Activated T-cell treated with anti-CD3 and anti-CD28 coated beads for 1 hour (primary cell): ENCODE results near the gene ADAP2.
A peak's percentile ranks its signal among the peaks of the same experiment; 100 is the strongest.
"Not testable (repeated sequence)": the region's sequence is repeated elsewhere in the genome, so short reads cannot be mapped to it uniquely, and the experiment has no call there.

ENCODE experiments used
- DNase-seq: peaks from one replicate; pipeline ENCODE4 v3.0.0-alpha.2; 2020; ENCODE audit warnings: low read depth

Gene ADAP2

DNA sequence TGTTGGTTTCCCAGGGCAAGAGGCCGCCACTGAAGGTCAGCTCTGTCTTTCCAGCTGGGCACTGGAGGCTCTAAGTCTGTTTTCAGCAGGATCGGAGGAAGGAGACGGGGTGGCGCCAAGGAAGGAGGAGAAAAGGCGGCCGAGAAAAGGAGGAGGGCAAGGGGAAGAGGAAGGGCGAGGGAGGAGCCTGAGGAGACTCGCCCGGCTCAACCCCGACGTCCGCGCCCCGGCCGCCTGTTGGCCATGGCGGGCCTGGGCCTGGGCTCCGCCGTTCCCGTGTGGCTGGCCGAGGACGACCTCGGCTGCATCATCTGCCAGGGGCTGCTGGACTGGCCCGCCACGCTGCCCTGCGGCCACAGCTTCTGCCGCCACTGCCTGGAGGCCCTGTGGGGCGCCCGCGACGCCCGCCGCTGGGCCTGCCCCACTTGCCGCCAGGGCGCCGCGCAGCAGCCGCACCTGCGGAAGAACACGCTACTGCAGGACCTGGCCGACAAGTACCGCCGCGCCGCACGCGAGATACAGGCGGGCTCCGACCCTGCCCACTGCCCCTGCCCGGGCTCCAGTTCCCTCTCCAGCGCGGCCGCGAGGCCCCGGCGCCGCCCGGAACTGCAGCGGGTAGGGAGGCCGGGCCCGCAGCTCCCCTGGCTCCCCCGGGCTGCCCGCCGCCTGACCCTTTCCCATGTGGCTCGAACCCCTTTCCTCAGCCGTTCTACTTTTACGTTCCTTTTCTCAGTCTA lies 49.3 kb downstream of the ADAP2 start, which contains the start of gene RNF135:
RNF135 (plus strand) TSS at position 209 of the 737 bp plus-strand sequence; CDS start at position 244, 35 bp downstream.
- DNase-seq: peak; percentile 45

DNA sequence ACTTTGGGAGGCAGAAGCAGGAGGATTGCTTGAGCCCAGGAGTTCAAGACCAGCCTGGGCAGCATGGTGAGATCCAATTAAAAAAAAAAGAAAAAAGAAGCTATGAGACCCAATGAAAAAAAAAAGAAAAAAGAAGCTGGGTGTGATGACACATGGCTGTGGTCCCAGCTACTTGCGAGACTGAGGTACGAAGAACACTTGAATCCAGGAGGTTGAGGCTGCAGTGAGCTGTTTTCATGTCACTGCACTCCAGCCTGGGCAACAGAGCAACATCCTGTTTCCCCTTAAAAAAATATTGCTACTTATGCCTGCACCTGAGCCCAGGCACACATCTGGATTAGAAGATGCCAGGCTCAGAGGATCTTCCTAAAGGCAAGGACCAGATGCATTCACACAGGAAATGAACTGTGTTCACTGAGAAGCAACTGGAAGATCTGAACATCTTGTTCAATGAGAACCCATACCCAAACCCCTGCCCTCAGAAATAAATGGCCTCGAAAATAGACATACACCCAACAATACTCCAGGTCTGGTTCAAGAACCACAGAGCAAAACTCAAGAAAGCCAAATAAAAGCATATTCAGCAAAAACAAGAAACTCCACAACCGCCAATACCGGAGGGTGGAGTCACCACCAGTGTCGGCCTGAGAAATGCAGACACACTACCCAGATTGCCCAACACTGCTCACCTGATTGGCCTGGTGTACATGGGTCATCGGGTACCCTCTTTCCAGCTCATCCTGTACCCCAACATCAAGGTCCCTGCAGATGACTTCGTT lies 53.5 kb downstream of the ADAP2 start:
- no peak for DNase-seq

DNA sequence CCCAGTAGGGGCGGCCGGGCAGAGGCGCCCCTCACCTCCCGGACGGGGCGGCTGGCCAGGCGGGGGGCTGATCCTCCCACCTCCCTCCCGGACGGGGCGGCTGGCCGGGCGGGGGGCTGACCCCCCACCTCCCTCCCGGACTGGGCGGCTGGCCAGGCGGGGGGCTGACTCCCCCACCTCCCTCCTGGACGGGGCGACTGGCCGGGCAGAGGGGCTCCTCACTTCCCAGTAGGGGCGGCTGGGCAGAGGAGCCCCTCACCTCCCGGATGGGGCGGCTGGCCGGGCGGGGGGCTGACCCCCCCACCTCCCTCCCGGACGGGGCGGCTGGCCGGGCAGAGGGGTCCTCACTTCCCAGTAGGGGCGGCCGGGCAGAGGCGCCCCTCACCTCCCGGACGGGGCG lies 58.2 kb downstream of the ADAP2 start:
- not testable (repeated sequence) for DNase-seq

DNA sequence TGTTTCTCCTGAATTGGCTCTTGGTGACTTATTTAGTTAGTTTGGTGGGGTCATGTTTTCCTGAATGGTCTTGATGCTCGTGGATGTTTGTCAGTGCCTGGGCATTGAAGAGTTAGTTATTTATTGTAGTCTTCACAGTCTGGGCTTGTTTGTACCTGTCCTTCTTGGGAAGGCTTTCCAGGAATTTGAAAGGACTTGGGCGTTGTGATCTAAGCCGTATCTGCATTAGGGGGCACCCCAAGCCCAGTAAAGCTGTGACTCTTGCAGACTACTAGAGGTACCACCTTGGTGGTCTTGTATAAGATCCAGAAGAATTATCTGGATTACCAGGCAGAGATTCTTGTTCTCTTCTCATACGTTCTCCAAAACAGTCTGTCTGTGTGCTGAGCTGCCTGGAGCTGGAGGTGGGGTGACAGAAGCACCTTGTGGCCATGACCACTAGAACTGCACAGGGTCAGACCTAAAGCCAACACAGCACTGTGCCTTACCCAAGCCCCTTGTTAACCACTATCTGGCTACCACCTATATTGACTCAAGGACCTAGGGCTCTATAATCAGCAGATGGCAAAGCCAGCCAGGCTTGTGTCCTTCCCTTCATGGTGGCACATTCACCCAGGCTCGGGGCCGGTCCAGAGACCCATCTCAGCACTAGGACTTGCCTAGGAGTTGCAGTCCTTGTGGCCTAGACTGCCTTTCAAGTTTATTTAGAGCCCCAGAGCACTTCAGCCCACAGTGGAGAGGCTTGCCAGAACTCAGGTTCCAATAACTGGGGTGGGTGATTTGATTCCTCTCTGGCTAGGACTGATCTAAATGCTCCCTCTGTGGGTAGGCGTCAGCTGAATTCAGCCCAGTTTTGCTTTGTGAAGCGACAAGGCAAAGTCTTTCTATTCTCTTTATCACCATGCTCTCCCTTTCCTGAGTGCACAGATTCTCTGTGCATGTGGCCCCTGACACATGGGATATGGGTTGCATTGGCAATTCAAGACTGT lies 60.1 kb downstream of the ADAP2 start:
- no peak for DNase-seq

DNA sequence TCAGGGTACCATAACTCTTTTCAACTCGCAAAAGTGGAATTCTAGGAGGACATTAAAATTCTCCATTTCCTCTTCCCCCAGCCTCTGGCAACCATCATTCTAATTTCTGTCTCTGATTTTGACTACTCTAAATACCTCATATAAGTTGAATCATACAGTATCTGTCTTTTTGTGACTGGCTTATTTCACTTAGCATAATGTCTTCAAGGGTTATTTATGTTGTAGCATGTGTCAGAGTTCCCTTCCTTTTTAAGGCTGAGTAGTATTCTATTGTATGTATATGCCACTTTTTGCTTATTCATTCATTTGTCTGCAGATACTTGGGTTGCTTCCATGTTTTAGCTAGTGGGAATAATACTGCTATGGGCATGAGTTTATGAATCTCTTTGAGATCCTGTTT lies 61.1 kb downstream of the ADAP2 start:
- DNase-seq: no peak

DNA sequence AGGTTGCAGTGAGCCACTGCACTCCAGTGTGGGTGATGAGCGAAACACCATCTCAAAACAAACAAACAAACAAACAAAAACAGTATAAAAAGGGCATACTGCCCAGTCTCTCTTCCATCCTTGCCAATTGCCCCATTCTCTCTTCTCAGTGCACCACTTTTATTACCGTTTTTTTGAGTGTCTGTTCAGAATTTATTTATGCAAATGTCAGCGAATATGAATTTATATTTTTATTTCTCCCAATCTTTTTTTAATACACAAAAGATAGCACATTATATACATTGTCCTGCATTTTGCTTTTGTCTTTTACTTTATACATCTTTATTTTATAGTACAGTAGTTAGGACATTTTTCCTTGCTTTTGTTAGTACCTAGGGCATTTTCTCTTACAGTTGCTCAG lies 68.7 kb downstream of the ADAP2 start:
- DNase-seq: no peak

DNA sequence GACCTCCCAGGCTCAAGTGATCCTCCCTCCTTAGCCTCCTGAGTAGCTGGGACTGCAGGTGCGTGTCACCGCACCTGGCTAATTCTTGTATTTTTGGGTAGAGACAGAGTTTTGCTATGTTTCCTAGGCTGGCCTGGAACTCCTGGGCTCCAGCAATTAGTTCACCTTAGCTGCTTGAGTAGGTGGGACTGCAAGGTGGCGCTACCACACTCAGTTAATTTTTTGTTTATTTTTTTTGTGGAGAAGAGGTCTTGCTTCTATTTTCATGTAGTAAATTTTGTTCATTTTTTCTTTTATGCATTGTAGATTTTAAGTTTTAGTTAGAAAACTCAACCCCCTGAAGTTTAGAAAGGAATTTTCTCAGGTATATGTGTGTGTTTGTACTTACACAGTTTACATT lies 70.8 kb downstream of the ADAP2 start:
- DNase-seq: no peak

DNA sequence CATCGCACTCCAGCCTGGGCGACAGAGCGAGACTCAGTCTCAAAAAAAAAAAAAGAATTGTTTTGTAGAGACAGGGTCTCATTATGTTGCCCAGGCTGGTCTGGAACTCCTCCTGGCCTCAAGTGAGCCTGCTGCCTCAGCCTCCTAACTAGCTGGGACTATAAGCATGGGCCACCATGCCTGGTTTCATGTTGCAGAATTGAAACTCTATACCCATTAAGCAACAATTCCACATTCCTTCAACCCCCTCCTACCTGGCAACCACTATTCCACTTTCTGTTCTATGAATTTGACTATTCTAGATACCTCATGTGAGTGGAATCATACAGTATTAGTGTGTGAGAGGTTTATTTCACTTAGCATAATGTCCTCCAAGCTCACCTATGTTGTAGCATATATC lies 73.6 kb downstream of the ADAP2 start:
- no peak for DNase-seq

DNA sequence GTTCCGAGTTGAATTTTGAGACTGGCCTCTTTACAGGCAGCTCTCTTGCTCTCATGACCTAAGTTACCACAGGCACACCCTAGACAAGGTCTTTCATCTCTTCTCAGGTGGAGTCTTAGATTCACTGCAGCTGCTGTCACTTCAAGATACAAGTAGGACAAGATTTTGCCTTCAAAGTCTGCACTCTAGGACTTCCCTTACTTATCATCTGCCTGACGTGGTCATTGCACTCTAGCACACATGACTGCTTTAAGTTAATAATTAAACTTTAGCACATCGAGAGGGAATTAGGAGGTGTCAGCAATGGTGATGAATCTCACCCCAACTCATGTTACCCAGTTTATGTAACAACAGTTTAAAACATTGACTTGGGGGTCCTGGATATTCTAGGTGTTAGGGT lies 74.7 kb downstream of the ADAP2 start:
- DNase-seq: no peak

DNA sequence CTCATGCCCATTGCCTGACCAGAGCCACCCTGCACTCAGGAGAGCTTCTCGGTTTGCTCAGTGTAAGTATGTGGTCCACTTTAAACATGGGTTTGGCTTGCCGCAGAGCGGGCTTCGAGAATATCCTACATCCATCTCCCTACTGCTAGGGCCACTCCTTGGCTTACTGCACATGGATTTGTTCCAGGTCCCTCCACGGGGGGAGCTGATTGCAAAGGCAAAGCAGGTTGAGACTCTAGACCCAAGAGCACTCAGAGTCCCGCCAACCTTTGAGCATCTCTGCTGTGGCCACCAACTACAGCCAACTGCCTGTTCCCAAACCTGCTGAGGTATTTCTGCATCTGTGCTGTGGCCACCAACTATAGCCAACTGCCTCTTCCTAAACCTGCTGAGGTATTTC lies 75.5 kb downstream of the ADAP2 start:
- DNase-seq: no peak

DNA sequence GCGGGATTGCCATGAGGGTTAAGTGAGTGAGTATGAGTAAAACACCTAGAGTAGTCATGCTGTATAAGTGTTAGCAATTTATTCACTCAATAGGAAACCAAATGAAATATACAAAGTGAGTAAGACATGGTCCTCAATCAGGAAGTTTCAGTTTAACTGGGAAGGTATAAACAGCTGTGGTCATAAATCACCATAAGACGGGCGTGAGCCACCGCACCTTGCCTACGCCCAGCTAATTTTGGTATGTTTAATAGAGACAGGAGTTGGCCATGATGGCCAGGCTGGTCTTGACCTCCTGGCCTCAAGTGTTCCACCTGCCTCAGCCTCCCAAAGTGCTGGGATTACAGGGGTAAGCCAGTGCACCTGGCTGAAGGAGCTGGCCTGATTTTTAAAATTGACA lies 76.1 kb downstream of the ADAP2 start:
- no peak for DNase-seq

DNA sequence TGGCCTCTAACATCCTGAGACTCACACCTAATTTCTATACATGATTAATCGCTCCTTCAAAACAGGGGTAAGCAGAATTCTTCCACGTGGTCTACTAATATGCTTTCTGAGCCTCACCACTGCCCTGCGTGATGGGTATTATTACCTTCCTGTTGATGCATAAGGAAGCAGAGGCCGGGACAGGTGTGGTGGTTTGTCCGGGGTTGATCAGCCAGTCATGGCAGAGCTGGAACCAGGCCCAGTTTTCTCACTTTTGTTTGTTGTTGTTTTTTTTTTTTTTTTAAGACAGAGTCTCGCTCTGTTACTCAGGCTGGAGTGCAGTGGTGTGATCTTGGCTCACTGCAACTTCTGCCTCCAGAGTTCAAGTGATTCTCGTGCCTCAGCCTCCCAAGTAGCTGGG lies 80.3 kb downstream of the ADAP2 start:
- no peak for DNase-seq

DNA sequence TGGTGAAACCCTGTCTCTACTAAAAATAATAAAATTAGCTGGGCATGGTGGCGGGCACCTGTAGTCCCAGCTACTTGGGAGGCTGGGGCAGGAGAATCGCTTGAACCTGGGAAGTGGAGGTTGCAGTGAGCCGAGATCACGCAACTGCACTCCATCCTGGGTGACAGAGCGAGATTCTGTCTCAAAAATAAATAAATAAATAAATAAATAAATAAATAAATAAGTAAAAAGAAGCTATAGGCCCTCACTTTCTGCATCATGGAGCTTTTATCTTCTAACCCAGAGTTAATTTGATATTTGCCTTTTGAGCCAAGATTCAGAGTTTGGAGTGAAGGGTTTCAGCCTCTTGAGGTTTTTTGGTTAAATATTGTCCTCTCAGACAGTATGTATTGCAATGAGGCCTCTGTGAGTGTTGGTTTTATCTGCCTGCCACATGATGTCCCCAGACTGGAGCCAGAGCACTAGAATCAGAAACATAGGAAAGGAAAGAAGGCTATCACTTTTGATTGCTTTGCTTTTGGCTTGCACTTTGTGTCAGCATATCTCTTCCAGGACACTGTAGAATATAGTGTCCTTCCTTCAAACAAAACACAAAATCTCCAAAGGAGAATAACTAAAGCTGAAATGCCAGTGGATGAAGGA lies 81.6 kb downstream of the ADAP2 start:
- DNase-seq: no peak

DNA sequence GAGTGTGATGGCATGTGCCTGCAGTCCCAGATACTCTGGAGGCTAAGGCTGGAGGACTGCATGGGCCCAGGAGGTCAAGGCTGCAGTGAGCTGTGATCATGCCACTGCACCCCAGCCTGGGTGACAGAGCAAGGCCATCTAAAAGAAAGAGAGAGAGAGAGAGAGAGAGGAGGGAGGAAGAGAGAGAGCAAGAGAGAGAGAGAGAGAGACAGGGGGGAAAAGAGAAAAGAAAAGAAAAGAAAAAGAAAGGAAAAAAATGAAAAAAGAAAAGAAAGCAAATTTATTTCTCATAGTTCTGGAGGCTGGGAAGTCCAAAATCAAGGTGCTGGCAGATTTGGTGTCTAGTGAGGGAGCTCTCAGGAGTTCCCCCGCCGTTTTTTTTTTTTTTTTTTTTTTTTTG lies 82.4 kb downstream of the ADAP2 start:
- no peak for DNase-seq

DNA sequence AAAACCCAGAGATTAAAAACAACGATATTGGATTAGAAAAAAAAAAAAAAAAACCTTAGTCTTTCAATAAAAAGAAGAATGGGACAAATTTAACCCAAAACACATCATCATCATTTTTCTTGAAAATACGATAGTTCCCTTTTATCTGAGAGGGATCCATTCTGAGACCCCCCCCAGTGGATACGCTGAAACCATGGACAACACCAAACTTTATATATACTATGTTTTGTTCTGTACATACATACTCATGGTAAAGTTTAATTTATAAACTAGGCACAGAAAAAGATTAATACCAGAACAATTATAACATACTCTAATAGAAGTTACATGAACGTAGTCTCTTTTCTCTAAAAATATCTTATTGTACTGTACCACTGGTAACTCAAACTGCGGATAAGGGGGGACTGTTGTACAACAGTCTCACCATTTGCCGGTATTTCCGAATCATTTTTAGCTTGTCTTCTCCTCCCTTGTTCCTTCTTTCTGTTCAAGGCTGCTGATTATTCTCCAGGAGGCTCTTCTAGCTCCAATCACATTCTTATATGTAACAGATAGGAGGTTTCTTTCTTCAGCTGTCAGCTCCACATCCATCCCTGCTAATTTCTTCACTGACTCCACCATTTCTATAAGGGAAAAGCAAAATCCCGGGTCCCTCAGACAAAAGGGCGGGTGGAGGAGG lies 86.1 kb downstream of the ADAP2 start:
- no peak for DNase-seq

DNA sequence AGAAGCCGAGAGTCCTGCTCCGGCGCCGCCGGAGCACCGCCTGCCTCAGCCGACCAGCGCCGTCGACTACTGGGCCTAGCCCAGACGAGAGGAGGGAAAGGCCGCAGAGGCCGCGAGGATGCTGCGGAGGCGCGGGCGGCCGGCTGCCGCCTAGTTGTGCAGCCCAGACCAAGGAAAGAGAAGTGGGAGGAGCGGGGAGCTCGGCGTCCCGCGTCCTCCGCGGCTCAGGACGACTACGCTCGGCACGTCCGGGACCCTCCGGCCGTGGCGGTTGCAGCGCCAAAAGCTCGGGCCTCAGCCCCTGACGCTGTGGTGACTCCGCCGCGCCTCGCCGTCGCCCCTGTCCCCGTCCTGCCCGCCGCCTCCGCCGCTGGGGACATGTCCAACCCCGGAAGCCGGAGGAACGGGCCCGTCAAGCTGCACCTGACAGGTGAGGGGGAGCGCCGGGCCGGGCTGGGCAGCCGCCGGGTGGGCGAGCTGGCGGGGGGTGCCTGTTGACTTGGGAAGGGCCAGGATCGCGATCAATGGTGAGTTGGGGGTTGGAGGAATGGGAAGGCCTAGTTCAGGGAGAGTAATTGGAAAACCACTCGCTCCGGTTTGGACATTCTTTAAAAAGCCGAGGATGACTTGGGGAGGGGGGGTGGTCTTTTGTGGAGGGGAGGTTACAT lies 86.8 kb downstream of the ADAP2 start:
- peak; percentile 25 for DNase-seq
